Measurements from ENCODE around the gene ATF7IP. TPM values are rescaled to one million over a fixed set of nuclear protein-coding genes. Genes with fewer than 3 reads are reported as not detected.
"Not testable (repeated sequence)": the region's sequence is repeated elsewhere in the genome, so short reads cannot be mapped to it uniquely, and the experiment has no call there.

ATF7IP gene
- 23.8 and 33.2 TPM in 2 replicates for total RNA-seq

- H3K4me3 ChIP-seq (ENCODE audit: low read depth, low read length): peak within 1 kb of the TSS; percentile 85
- TF ChIP-seq CTCF (IDR thresholded peaks at IDR 0.05; ENCODE audit: insufficient read depth, low read depth, low read length): peak; percentile 36
- DNase-seq (ENCODE audit: low read depth): peak; percentile 98
Measured at GRCh38 chr12:14365294-14366208, at the start of gene ATF7IP. Gene ATF7IP, plus strand, starts transcription at chr12:14365682. Its CDS starts 58,234 bp downstream, at chr12:14423916.

GRCh38 chr12:14317362-14318146 is 47.9 kb upstream of the ATF7IP start:
- DNase-seq (ENCODE audit: low read depth): no peak
- TF ChIP-seq CTCF (IDR thresholded peaks at IDR 0.05; ENCODE audit: insufficient read depth, low read depth, low read length): no peak
- H3K4me3 ChIP-seq (ENCODE audit: low read depth, low read length): no peak overlapping the region

GRCh38 chr12:14319704-14320427 is 45.6 kb upstream of the ATF7IP start:
- not testable (repeated sequence) for DNase-seq (ENCODE audit: low read depth)

GRCh38 chr12:14322403-14322802 is 43.1 kb upstream of the ATF7IP start:
- H3K4me3 ChIP-seq (ENCODE audit: low read depth, low read length): no peak overlapping the region
- TF ChIP-seq CTCF (IDR thresholded peaks at IDR 0.05; ENCODE audit: insufficient read depth, low read depth, low read length): no peak
- peak; percentile 19 for DNase-seq (ENCODE audit: low read depth)

More at GRCh38 chr12:14319704-14320427, 45.6 kb upstream of the ATF7IP start:
- H3K4me3 ChIP-seq (ENCODE audit: low read depth, low read length): not testable (repeated sequence)

GRCh38 chr12:14325716-14326343 is 39.7 kb upstream of the ATF7IP start:
- no peak for TF ChIP-seq CTCF (IDR thresholded peaks at IDR 0.05; ENCODE audit: insufficient read depth, low read depth, low read length)
- DNase-seq (ENCODE audit: low read depth): no peak
- no peak overlapping the region for H3K4me3 ChIP-seq (ENCODE audit: low read depth, low read length)

GRCh38 chr12:14326699-14327098 is 38.8 kb upstream of the ATF7IP start:
- H3K4me3 ChIP-seq (ENCODE audit: low read depth, low read length): no peak overlapping the region
- TF ChIP-seq CTCF (IDR thresholded peaks at IDR 0.05; ENCODE audit: insufficient read depth, low read depth, low read length): no peak
- DNase-seq (ENCODE audit: low read depth): peak; percentile 54

Data from fibroblast of villous mesenchyme (primary cell).